ENCODE measurements around the gene FASN. TPM values are rescaled to one million over a fixed set of nuclear protein-coding genes. Genes with fewer than 3 reads are reported as not detected.

The FASN gene
- total RNA-seq, 1 experiment from 2014 or later = 433 TPM

- Histone ChIP-seq H3T11ph (ENCODE audit: low read length) (no peak overlapping the region), H4K91ac (ENCODE audit: insufficient read length, low read depth, low read length) (no peak overlapping the region), H4K8ac (replicated peaks; ENCODE audit: insufficient read length, low read depth, low read length) (no peak overlapping the region), H4K20me1 (ENCODE audit: control insufficient read depth, insufficient read depth, insufficient read length) (peaks cover 3% of the 10 kb centered on the region), H3K4ac (ENCODE audit: low read depth, low read length) (no peak overlapping the region), H3K27ac (ENCODE audit: insufficient read length, low read depth, low read length) (no peak overlapping the region), H2BK5ac (ENCODE audit: insufficient read length, low read length) (no peak overlapping the region), H3K79me1 (ENCODE audit: insufficient read depth, low read depth, low read length, poor library complexity, severe bottlenecking) (peaks cover 2% of the 10 kb centered on the region), H3K9me3 (ENCODE audit: control insufficient read depth, low read depth, low read length) (no peaks in the 10 kb centered on the region), H3K18ac (ENCODE audit: insufficient read length, low read depth, low read length) (no peak overlapping the region), H3K4me1 (ENCODE audit: insufficient read depth, low read length) (no peaks in the 10 kb centered on the region), H3K56ac (ENCODE audit: insufficient read length, low read depth, low read length) (no peak overlapping the region), H3K9ac (ENCODE audit: extremely low read depth, insufficient read length, low read length) (no peak overlapping the region), H3K23me2 (ENCODE audit: insufficient read length, low read depth, low read length, poor library complexity, severe bottlenecking) (no peaks in the 10 kb centered on the region), H3K23ac (ENCODE audit: insufficient read length, low read depth, low read length) (no peak overlapping the region), H2BK15ac (ENCODE audit: low read depth, low read length) (no peak overlapping the region), H2BK120ac (ENCODE audit: low read depth, low read length, poor library complexity, severe bottlenecking) (no peak overlapping the region), H4K5ac (ENCODE audit: insufficient read length, low read depth, low read length) (no peak overlapping the region), H3K27me3 (ENCODE audit: insufficient read depth, low read length) (no peaks in the 10 kb centered on the region), H2BK12ac (ENCODE audit: insufficient read length, low read depth, low read length) (no peak overlapping the region), H2BK20ac (ENCODE audit: low read depth, low read length, poor library complexity, severe bottlenecking) (no peak overlapping the region), H3K79me2 (ENCODE audit: insufficient read depth, low read length) (no peaks in the 10 kb centered on the region), H3K4me2 (ENCODE audit: insufficient read depth, insufficient read length, low read length) (no peak overlapping the region), H2AK5ac (ENCODE audit: insufficient read length, low read length) (no peak overlapping the region), H3K14ac (ENCODE audit: insufficient read depth, low read length) (no peak overlapping the region), H2AFZ (ENCODE audit: low read length) (no peak overlapping the region)
- Mint-ChIP-seq H3K4me3 (peak overlapping the region; percentile 83 to 89), H3K27me3 (ENCODE audit: low read depth) (no peaks in the 10 kb centered on the region; the same call in 1 of the 2 replicates), H3K4me1 (peaks cover 0 to 13% of the 10 kb centered on the region in 2 experiments; a peak in 2 of 4 replicates), H3K9me3 (no peaks in the 10 kb centered on the region), H3K36me3 (ENCODE audit: insufficient read depth in 1 of 3, low read depth in 3 of 3) (peaks cover 4 to 44% (median 37%) of the 10 kb centered on the region in 3 experiments; a peak in 5 of 7 replicates), H3K27ac (no peak overlapping the region)
- WGBS (ENCODE audit: extremely low coverage, insufficient read length, low lambda C conversion rate) = no CpG with 5 or more reads among the region's 28 CpGs
- TF ChIP-seq, protein P1, sequence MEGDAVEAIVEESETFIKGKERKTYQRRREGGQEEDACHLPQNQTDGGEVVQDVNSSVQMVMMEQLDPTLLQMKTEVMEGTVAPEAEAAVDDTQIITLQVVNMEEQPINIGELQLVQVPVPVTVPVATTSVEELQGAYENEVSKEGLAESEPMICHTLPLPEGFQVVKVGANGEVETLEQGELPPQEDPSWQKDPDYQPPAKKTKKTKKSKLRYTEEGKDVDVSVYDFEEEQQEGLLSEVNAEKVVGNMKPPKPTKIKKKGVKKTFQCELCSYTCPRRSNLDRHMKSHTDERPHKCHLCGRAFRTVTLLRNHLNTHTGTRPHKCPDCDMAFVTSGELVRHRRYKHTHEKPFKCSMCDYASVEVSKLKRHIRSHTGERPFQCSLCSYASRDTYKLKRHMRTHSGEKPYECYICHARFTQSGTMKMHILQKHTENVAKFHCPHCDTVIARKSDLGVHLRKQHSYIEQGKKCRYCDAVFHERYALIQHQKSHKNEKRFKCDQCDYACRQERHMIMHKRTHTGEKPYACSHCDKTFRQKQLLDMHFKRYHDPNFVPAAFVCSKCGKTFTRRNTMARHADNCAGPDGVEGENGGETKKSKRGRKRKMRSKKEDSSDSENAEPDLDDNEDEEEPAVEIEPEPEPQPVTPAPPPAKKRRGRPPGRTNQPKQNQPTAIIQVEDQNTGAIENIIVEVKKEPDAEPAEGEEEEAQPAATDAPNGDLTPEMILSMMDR (conservative IDR thresholded peaks at IDR 0.05) = no peak
- no peak for DNase-seq
These were observed 44.3 kb downstream of the FASN start for GRCh38 chr17:82053556-82054263.

Measured in H9 (cell line).